ENCODE results near the gene WDR27. TPM values are rescaled to one million over a fixed set of nuclear protein-coding genes. Genes with fewer than 3 reads are reported as not detected.

WDR27 gene
- total RNA-seq, 1 donor from 2014 or later: 59.0 TPM

DNA sequence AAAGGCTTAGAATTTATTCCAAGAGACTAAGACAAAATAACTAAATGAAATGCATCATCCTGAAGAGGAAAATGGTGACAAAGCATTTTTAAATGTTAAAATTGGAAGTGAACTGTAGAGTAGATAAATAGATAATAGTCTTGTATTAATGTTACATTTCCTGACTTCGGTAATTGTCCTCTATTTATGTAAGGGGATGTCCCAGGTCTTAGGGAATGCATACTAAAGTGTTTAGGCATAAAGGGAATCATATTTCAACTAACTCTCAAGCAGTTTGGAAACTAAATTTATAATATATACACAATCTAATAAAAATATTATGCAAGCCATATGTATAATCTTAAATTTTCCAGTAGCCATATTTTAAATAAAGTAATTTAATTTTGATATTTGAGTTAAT, 159.3 kb downstream of the WDR27 start:
- H3K4me1 Mint-ChIP-seq (ENCODE audit: unreplicated experiment): no peaks in the 10 kb centered on the region
- H3K36me3 Mint-ChIP-seq (ENCODE audit: low read depth, unreplicated experiment): peaks cover 2% of the 10 kb centered on the region
- TF ChIP-seq CTCF (IDR thresholded peaks at IDR 0.05; ENCODE audit: unreplicated experiment): no peak
- no peak overlapping the region for H3K4me3 Mint-ChIP-seq (ENCODE audit: unreplicated experiment)
- no peaks in the 10 kb centered on the region for H3K9me3 Mint-ChIP-seq (ENCODE audit: unreplicated experiment)
- no peaks in the 10 kb centered on the region for H3K27me3 Mint-ChIP-seq (ENCODE audit: unreplicated experiment)
- H3K27ac Mint-ChIP-seq (ENCODE audit: unreplicated experiment): no peak overlapping the region
- DNase-seq (ENCODE audit: low spot score): no peak

- Mint-ChIP-seq H3K36me3 (ENCODE audit: low read depth, unreplicated experiment) (peaks cover 11% of the 10 kb centered on the region), H3K27ac (ENCODE audit: unreplicated experiment) (no peak overlapping the region), H3K4me1 (ENCODE audit: unreplicated experiment) (no peaks in the 10 kb centered on the region), H3K9me3 (ENCODE audit: unreplicated experiment) (no peaks in the 10 kb centered on the region), H3K4me3 (ENCODE audit: unreplicated experiment) (no peak overlapping the region), H3K27me3 (ENCODE audit: unreplicated experiment) (no peaks in the 10 kb centered on the region)
- TF ChIP-seq CTCF (IDR thresholded peaks at IDR 0.05; ENCODE audit: unreplicated experiment): no peak
- DNase-seq (ENCODE audit: low spot score): no peak
These were observed 162.5 kb downstream of the WDR27 start for GRCh38 chr6:169539176-169539897.

- H3K27ac Mint-ChIP-seq (ENCODE audit: unreplicated experiment): no peak overlapping the region
- H3K9me3 Mint-ChIP-seq (ENCODE audit: unreplicated experiment): peaks cover 5% of the 10 kb centered on the region
- no peak for TF ChIP-seq CTCF (IDR thresholded peaks at IDR 0.05; ENCODE audit: unreplicated experiment)
- peaks cover 20% of the 10 kb centered on the region for H3K36me3 Mint-ChIP-seq (ENCODE audit: low read depth, unreplicated experiment)
- H3K27me3 Mint-ChIP-seq (ENCODE audit: unreplicated experiment): no peaks in the 10 kb centered on the region
- DNase-seq (ENCODE audit: low spot score): no peak
- no peak overlapping the region for H3K4me3 Mint-ChIP-seq (ENCODE audit: unreplicated experiment)
- no peaks in the 10 kb centered on the region for H3K4me1 Mint-ChIP-seq (ENCODE audit: unreplicated experiment)
These were observed 165.2 kb downstream of the WDR27 start for GRCh38 chr6:169536446-169537170.

DNA sequence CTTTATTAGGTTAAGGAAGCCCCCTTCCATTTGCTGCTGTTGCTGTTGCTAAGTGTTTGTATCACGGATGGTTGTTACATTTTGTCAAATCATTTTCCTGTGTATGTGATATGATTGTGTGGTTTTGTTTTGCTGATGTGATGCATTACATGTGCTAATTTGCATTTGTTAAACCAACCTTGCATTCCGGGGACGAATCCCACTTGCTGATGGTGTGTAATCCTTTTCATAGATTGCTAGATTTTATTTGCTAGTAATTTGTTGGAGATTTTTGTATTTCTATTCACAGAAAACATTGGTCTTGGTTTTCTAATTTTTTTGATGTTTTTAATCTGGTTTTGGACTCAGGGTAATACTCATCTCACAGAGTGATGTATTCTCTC, 167.8 kb downstream of the WDR27 start:
- Mint-ChIP-seq H3K27me3 (ENCODE audit: unreplicated experiment) (no peaks in the 10 kb centered on the region), H3K4me1 (ENCODE audit: unreplicated experiment) (no peaks in the 10 kb centered on the region), H3K9me3 (ENCODE audit: unreplicated experiment) (peaks cover 5% of the 10 kb centered on the region), H3K4me3 (ENCODE audit: unreplicated experiment) (no peak overlapping the region), H3K36me3 (ENCODE audit: low read depth, unreplicated experiment) (peaks cover 20% of the 10 kb centered on the region), H3K27ac (ENCODE audit: unreplicated experiment) (no peak overlapping the region)
- DNase-seq (ENCODE audit: low spot score): no peak
- no peak for TF ChIP-seq CTCF (IDR thresholded peaks at IDR 0.05; ENCODE audit: unreplicated experiment)
